Measurements from ENCODE around the gene CFAP77.

DNA sequence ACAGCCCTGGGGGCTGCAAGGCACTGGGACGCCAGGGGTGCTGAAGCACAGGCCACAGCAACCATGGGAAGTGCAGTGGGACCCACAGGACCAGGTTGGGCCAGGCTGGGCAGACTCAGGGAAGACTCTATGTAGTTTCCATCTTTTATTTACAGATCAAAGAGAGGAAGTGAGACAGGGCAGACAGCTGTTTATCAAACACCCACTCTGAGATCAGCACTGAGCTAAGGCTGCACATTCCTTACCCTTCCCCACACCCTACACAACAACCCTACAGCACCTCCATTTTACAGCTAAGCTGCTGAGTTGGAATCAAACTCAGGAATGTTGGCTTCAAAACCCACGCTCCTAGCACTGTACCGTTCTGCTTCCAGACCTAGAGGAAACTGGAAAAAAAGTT lies 192.2 kb downstream of the CFAP77 start:
- TF ChIP-seq, protein P1, sequence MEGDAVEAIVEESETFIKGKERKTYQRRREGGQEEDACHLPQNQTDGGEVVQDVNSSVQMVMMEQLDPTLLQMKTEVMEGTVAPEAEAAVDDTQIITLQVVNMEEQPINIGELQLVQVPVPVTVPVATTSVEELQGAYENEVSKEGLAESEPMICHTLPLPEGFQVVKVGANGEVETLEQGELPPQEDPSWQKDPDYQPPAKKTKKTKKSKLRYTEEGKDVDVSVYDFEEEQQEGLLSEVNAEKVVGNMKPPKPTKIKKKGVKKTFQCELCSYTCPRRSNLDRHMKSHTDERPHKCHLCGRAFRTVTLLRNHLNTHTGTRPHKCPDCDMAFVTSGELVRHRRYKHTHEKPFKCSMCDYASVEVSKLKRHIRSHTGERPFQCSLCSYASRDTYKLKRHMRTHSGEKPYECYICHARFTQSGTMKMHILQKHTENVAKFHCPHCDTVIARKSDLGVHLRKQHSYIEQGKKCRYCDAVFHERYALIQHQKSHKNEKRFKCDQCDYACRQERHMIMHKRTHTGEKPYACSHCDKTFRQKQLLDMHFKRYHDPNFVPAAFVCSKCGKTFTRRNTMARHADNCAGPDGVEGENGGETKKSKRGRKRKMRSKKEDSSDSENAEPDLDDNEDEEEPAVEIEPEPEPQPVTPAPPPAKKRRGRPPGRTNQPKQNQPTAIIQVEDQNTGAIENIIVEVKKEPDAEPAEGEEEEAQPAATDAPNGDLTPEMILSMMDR (IDR thresholded peaks at IDR 0.05) = no peak
- TF ChIP-seq POLR2A (IDR thresholded peaks at IDR 0.05) = no peak
